Stimulated activated effector memory CD8-positive, alpha-beta T cell treated with anti-CD3 and anti-CD28 coated beads, Interleukin-12 subunit alpha, Interleukin-12 subunit beta, amount 100 ng/mL, for 72 hours (primary cell): ENCODE data around the gene CASZ1.
A peak's percentile ranks its signal among the peaks of the same experiment; 100 is the strongest.

Experiments used
- ATAC-seq: fragments of 150-1000 bp; cut with Tn5 transposase; 2 replicates; pipeline ENCODE4 v1.10.0; 2021
- DNase-seq, 2 donors: peaks; one replicate each; pipeline ENCODE4 v3.0.0; 2021 to 2022; ENCODE audit warnings: low spot score in 2 of 2
- H3K27ac Mint-ChIP-seq: one replicate; pipeline ENCODE4 v1.8.0; 2022; ENCODE audit warnings: mild to moderate bottlenecking, mixed read lengths
- H3K36me3 Mint-ChIP-seq: one replicate; pipeline ENCODE4 v1.8.0; 2022; ENCODE audit warnings: mild to moderate bottlenecking, mixed read lengths
- H3K4me1 Mint-ChIP-seq: one replicate; pipeline ENCODE4 v1.8.0; 2022; ENCODE audit warnings: mixed read lengths
- H3K4me3 Mint-ChIP-seq: one replicate; pipeline ENCODE4 v1.8.0; 2022; ENCODE audit warnings: mild to moderate bottlenecking, mixed read lengths
- H3K9me3 Mint-ChIP-seq: one replicate; pipeline ENCODE4 v1.8.0; 2022; ENCODE audit warnings: mixed read lengths

Gene CASZ1

GRCh38 chr1:10775763-10776162 is 20.7 kb downstream of the CASZ1 start:
- Mint-ChIP-seq H3K4me3 (no peak overlapping the region), H3K9me3 (no peaks in the 10 kb centered on the region), H3K27ac (no peak overlapping the region), H3K36me3 (no peaks in the 10 kb centered on the region), H3K4me1 (no peaks in the 10 kb centered on the region)
- ATAC-seq: no peak
- DNase-seq: no peak

- Mint-ChIP-seq H3K27ac (no peak overlapping the region), H3K36me3 (no peaks in the 10 kb centered on the region), H3K4me3 (no peak overlapping the region), H3K4me1 (no peaks in the 10 kb centered on the region), H3K9me3 (no peaks in the 10 kb centered on the region)
- ATAC-seq (no peak), DNase-seq (no peak)
These were observed 21.7 kb downstream of the CASZ1 start for GRCh38 chr1:10774615-10775310.

DNA sequence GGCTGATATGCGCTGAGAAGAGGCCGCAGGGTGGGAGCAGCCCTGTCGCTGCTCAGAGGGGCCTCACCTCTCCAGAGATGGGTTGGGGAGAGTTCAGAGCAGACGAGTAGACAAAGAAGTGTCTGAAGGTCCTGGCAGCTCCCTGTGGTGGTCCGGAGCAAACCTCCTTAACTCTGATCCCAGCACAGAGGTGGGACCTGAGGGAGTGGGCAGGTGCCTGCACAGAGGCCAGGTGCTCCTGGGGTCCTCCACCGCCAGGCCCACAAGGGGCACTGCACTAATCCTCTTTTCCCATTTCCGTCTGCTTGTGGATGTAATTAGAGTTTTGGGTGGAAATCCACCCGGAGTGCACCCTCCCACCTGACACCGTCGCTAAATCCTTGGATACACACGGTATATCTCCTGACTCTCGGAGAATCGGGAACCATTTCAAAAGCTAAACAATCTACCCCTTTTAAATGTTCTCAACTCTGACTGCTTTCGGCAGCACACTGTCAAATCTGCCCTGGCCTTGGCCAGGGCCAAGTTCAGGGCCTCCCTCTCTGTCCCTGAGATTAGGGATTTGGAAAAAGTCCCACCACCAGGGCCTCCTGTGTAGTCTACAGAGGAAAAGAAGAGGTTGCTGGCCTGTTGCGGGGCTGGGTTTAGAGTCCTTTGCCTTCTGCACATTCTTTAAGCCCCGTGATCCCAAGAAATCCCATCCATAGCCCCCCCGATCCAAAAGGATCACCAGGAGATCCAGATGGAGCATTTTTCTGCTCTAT is 22.4 kb downstream of the CASZ1 start:
- no peaks in the 10 kb centered on the region for H3K9me3 Mint-ChIP-seq
- H3K4me3 Mint-ChIP-seq: no peak overlapping the region
- H3K27ac Mint-ChIP-seq: no peak overlapping the region
- no peak for DNase-seq
- no peaks in the 10 kb centered on the region for H3K36me3 Mint-ChIP-seq
- ATAC-seq: peak; percentile 19
- no peaks in the 10 kb centered on the region for H3K4me1 Mint-ChIP-seq

- H3K36me3 Mint-ChIP-seq: no peaks in the 10 kb centered on the region
- no peak overlapping the region for H3K4me3 Mint-ChIP-seq
- no peaks in the 10 kb centered on the region for H3K9me3 Mint-ChIP-seq
- H3K27ac Mint-ChIP-seq: no peak overlapping the region
- DNase-seq (no peak), ATAC-seq (no peak)
- H3K4me1 Mint-ChIP-seq: no peaks in the 10 kb centered on the region
These were observed 23.1 kb downstream of the CASZ1 start for GRCh38 chr1:10773376-10773775.

DNA sequence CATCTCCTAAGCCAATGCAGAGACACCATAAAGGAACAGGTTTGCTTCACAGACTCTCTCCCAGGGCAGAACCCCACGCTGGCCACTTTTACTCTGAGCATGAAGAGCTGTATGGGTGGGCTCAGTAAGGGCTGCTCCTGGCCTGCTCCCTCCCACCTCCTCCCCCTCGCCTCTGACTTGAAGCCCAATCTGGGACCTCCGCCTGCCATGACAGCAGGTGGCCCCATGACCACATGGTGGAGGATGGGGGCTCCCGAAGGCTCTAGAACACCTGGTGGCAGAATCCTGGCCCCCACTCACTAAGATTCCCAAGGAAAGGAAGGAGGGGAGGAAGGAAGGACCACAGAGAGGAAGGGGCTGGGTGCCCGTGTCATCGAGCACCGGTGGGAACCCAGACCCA is 23.7 kb downstream of the CASZ1 start:
- DNase-seq: no peak
- Mint-ChIP-seq H3K27ac (no peak overlapping the region), H3K4me3 (no peak overlapping the region), H3K36me3 (no peaks in the 10 kb centered on the region), H3K4me1 (no peaks in the 10 kb centered on the region), H3K9me3 (no peaks in the 10 kb centered on the region)
- ATAC-seq: no peak

GRCh38 chr1:10771789-10772188 is 24.7 kb downstream of the CASZ1 start:
- DNase-seq (no peak), ATAC-seq (no peak)
- Mint-ChIP-seq H3K9me3 (no peaks in the 10 kb centered on the region), H3K27ac (no peak overlapping the region), H3K4me1 (no peaks in the 10 kb centered on the region), H3K36me3 (no peaks in the 10 kb centered on the region), H3K4me3 (no peak overlapping the region)

- no peak for DNase-seq
- no peak overlapping the region for H3K4me3 Mint-ChIP-seq
- no peaks in the 10 kb centered on the region for H3K9me3 Mint-ChIP-seq
- ATAC-seq: no peak
- no peaks in the 10 kb centered on the region for H3K4me1 Mint-ChIP-seq
- H3K27ac Mint-ChIP-seq: no peak overlapping the region
- H3K36me3 Mint-ChIP-seq: no peaks in the 10 kb centered on the region
These were observed 27.9 kb downstream of the CASZ1 start for GRCh38 chr1:10768552-10768951.

DNA sequence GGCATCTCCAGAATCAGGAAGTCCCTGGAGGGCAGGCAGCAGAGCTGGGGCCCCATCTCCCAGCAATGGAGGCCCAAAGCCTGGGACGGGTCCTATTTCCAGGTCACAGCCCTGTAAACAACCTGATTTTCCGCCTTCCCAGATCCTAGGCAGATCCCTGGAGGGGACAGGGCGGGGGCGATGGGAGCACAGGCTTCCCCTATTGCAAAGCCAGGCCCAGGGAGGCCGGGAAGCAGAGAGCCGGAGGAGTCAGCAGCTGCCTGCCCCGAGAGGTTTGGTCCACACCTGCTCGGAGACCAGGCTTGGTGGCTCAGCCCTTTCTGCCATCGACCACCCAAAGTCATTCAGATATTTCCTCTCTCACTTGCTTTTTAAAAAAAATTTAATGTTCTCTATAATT is 29.2 kb downstream of the CASZ1 start:
- H3K4me3 Mint-ChIP-seq: no peak overlapping the region
- ATAC-seq (no peak), DNase-seq (no peak)
- no peaks in the 10 kb centered on the region for H3K36me3 Mint-ChIP-seq
- H3K9me3 Mint-ChIP-seq: no peaks in the 10 kb centered on the region
- no peak overlapping the region for H3K27ac Mint-ChIP-seq
- no peaks in the 10 kb centered on the region for H3K4me1 Mint-ChIP-seq

GRCh38 chr1:10765734-10766478 is 30.5 kb downstream of the CASZ1 start:
- H3K4me3 Mint-ChIP-seq: no peak overlapping the region
- no peaks in the 10 kb centered on the region for H3K4me1 Mint-ChIP-seq
- no peak for DNase-seq
- H3K27ac Mint-ChIP-seq: no peak overlapping the region
- no peak for ATAC-seq
- no peaks in the 10 kb centered on the region for H3K9me3 Mint-ChIP-seq
- no peaks in the 10 kb centered on the region for H3K36me3 Mint-ChIP-seq

DNA sequence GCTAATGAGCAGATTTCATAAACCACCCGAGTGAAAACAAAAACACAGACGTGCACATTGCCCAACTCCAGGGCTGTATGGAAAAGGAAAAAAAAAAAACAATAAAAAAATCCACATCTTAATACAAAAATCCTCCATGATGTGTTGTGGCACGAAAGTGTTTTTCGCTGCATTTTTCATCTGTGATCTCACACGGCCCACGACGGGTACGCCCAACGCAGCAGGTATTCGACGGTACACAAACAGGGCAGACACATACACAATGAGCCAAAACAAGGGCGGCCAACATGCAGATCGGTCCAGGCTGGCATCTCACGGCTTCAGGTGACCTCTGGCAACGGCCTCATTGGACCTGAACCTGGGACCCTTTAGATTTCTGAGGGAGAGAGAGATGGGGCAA is 31.1 kb downstream of the CASZ1 start:
- no peaks in the 10 kb centered on the region for H3K9me3 Mint-ChIP-seq
- H3K4me1 Mint-ChIP-seq: no peaks in the 10 kb centered on the region
- no peak overlapping the region for H3K4me3 Mint-ChIP-seq
- no peak overlapping the region for H3K27ac Mint-ChIP-seq
- no peak for DNase-seq
- no peaks in the 10 kb centered on the region for H3K36me3 Mint-ChIP-seq
- ATAC-seq: no peak

GRCh38 chr1:10764296-10764798 is 32.1 kb downstream of the CASZ1 start:
- DNase-seq (no peak), ATAC-seq (no peak)
- Mint-ChIP-seq H3K4me3 (no peak overlapping the region), H3K36me3 (no peaks in the 10 kb centered on the region), H3K4me1 (no peaks in the 10 kb centered on the region), H3K9me3 (no peaks in the 10 kb centered on the region), H3K27ac (no peak overlapping the region)

- no peak for ATAC-seq
- Mint-ChIP-seq H3K27ac (peak overlapping the region; percentile 24), H3K36me3 (no peaks in the 10 kb centered on the region), H3K9me3 (no peaks in the 10 kb centered on the region), H3K4me1 (peaks cover 3% of the 10 kb centered on the region), H3K4me3 (no peak overlapping the region)
- no peak for DNase-seq
These were observed 33.6 kb downstream of the CASZ1 start for GRCh38 chr1:10762875-10763274.

DNA sequence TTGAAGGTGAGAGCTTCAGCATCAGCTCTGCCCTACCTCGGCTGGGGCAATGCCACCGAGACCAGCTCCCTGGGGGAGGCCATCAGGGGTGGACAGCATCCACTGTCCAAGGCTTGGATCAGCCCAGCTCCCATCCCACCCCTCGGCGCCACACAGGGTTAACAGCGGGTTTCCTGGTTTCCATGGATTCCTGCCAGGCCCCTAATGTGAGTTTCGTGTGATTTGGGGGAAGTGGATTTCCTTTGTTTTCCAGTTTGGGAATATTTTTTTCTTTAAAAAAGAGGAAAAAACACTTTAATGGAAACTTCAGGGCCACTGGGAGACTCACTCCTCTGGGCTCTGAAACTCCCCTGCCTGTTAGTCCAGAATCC is 34.3 kb downstream of the CASZ1 start:
- no peak overlapping the region for H3K27ac Mint-ChIP-seq
- H3K4me1 Mint-ChIP-seq: peaks cover 6% of the 10 kb centered on the region
- H3K9me3 Mint-ChIP-seq: no peaks in the 10 kb centered on the region
- H3K4me3 Mint-ChIP-seq: no peak overlapping the region
- ATAC-seq (no peak), DNase-seq (no peak)
- no peaks in the 10 kb centered on the region for H3K36me3 Mint-ChIP-seq

DNA sequence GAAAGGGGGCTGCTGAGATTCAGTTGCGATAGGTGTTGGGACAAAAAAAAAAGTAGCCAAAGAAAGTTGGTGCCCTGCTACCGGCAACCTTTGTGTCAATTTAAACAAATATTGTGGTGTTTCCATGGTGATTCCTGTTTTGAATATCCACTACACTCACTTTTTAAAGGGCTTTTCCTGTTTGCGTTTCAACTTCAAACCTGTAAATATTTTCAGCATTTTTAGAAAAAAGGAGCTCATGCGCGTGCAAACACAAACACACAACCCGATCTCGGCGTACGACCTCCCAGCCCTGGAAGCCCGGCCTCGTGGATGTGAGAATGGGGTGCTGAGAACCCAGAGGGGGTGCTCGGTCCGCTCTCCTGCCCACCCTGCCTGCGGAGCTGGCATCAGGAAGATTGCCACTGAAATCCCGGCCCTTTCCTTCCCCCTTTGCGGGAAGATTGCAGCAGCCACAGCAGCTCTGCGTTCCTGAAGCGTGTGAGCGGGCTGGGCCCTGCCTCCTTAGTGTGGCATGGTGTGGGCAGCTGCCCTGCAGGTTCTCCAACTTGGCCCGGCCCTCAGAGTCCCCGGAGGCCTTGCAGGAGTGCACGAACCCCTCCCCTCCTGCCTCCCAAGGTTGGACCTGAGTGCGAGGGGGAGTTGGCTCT is 34.8 kb downstream of the CASZ1 start:
- no peaks in the 10 kb centered on the region for H3K9me3 Mint-ChIP-seq
- peaks cover 6% of the 10 kb centered on the region for H3K4me1 Mint-ChIP-seq
- ATAC-seq (no peak), DNase-seq (no peak)
- no peak overlapping the region for H3K4me3 Mint-ChIP-seq
- H3K27ac Mint-ChIP-seq: no peak overlapping the region
- no peaks in the 10 kb centered on the region for H3K36me3 Mint-ChIP-seq
